Stimulated activated CD4-positive, alpha-beta T cell treated with anti-CD3 and anti-CD28 coated beads, Interleukin-1b, Interleukin-23, amount 100 ng/mL, for 4 hours (primary cell): ENCODE results near the gene TSPAN13.

Experiments used
- DNase-seq, 2 donors: peaks; one replicate each; pipeline ENCODE4 v3.0.0-alpha.2; 2020; ENCODE audit warnings: low read depth in 2 of 2

TSPAN13 gene

DNA sequence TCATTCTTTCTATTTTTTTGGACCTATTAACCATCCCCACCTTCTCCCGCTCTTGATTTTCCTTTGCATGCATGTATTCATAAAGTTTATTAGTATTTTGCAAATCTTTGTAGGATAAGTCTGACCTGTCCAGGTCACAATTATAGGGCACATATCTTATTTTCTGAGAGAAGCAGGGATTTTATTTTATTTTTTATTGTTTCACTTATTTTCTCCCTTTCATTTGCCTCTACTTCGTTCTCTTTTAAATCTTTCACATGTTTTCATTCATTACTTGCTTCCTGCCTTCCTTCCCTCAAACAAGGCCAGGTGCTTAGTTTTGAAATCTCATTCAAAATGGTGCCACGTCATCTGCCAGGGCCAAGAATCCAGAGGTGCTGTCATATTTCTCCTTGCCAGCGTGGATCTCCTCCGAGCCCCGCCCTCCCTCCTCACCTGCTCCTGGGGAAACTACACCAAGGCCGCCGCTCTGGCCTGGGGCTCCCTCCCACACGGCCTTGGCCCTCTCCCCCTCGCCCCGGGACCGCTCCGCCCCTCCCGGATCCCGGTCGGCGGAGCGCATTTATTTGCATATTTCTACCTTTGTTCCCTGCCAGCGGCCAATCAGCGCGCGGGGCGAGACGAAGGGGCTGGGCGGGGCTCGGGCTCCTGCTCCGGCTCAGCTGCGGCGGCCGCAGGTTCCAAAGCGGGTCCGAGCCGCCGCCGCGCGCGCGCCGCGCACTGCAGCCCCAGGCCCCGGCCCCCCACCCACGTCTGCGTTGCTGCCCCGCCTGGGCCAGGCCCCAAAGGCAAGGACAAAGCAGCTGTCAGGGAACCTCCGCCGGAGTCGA is at the start of gene TSPAN13:
TSS of gene TSPAN13 (plus strand) at position 654 of the 830 bp plus-strand sequence. CDS start 213 bp downstream, outside the sequence.
- DNase-seq = peak; percentile 24 to 44

DNA sequence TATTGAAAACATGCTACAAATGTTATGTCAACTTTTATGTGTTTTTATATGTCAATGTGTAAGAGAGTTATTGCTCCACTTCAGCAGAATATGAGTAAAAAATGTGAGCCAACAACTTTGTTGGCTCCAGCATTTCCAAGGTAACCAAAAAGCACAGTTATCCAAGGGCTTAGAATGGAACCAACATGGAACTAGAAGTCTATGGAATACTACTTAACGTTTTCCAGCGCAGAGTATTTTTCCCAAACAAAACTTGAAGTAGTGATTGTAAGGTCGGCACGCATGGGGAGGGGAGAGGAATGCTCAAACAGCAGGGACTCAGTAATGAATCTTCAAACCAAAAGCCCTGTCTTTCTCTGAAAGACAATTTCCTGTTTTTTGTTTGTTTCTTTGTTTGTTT is 45.0 kb upstream of the TSPAN13 start:
- DNase-seq = no peak

DNA sequence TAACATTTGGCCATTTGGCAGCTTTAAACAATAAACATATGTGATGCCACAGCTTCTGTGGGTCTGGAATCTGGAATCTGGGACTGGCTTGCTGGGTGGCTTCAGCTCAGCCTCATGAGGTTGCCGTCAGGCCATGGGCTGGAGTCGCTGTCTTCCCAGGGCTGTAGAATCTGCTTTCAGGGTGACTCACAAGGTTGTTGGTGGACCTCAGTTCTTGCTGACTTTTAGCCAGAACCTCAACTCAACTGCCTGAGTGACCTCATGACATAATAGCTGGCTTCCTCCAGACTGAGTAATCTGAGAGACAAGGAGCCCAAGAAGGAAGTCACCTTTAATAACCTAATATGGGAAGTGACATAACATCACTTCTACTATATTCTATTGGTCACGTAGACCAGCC is 44.6 kb upstream of the TSPAN13 start:
- no peak for DNase-seq

DNA sequence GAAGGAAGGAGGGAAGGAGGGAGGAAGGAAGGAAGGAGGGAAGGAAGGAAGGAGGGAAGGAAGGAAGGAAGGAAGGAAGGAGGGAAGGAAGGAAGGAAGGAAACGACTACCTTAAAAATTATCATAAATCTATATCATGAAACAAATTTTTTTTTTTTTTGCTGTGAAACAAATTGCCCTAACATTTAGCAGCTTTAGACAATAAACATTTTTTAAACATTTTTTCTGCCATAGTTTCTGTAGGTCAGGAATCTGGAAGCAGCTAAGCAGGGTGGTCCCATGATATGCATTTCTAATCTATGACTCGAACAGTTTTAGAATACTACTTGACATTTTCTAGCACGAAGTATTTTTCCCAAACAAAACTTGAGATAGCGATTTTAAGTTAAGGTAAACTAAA is 42.9 kb upstream of the TSPAN13 start:
- no peak for DNase-seq

DNA sequence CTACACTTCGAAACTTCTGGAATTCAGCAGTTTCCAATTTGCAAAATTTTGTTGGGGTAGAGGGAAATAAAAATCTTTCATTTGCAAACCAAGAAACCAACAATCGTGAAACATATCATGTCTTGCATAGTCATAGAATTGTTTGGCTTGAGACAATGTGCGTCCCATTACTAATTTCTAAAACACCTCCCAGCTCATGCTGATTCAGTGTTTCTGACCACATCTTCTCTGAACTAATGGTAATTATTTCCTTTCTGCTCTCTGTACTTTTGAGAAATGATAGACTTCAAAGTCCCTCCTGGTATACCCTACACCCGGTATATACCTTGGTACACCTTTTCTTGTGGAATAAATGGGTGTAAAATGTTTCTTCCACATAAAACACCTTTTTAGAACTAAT is 41.8 kb upstream of the TSPAN13 start:
- DNase-seq = no peak

GRCh38 chr7:16712916-16713315 is 40.6 kb upstream of the TSPAN13 start:
- DNase-seq = no peak

- DNase-seq = no peak
Measured at GRCh38 chr7:16715928-16716327, 37.6 kb upstream of the TSPAN13 start.

DNA sequence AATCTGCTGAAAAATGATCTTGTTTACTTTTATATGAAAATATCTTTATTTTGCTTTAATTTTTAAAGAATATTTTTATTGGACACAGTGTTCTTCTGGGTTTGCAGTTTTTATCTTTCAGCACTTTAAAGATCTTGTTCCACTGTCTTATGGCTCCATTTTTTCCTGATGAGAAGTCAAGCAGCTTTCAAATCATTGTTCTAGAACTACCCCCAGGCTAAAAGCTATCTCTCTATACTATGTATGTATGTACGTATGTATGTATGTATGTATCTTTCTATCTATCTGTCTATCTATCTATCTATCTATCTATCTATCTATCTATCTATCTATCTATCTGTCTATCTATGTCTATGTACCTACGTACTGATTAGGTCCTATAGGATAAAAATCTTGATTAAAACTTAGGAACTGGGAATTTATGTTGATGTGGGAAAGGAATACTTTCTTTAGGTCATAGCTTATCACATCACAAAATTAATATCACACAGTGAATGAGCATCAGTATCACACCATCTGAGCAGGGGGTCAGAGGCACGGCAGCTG is 35.4 kb upstream of the TSPAN13 start:
- DNase-seq = no peak

- no peak for DNase-seq
Measured at GRCh38 chr7:16719699-16720098, 33.9 kb upstream of the TSPAN13 start.

DNA sequence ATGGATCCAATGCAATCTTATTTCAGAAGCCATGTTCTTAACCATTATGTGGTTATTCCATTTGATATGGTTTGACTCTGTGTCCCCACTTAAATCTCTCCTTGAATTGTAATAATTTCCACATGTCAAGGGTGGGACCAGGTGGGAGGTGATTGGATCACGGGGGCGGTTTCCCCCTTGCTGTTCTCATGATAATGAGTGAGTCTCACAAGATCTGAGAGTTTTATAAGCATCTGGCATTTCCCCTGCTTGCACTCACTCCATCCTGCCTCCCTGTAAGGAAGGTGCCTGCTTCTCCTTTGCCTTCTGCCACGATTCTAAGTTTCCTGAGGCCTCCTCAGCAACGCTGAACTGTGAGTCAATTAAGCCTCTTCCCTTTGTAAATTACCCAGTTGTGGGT is 32.0 kb upstream of the TSPAN13 start:
- DNase-seq = no peak

- no peak for DNase-seq
Measured at GRCh38 chr7:16724344-16724743, 29.2 kb upstream of the TSPAN13 start.

DNA sequence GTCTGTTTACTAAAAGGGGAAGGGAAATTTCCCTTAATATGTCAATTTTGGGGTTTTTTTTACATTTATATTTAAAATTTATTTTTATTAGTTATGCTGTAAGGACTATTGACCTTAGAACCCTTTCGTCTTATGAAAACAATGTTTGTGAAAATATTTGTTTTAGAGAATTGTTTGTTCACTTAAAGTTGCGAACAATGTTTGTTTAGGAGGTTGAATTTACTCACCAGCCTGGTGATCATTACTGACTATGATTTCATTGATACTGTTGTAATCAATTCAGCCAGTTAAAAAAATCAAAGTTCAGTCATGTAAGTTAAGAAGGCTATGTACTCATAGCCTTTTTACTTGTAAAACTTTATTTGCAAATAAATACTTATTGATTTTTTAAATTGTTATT is 27.4 kb upstream of the TSPAN13 start:
- DNase-seq = no peak

DNA sequence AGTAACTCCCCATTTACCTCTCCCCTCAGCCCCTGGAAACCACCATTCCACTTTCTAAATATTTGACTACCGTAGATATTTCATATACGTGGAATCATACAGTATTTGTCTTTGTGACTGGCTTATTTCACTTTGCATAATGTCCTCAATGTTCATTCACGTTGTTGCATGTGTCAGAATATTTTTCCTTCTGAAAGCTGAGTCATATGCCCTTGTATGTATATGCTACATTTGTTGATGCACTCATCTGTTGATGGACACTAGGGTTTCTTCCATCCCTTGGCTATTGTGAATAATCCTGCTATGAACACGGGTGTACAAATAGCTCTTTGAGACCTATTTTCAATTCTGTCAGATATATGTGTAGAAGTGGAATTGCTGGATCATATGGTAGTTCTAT is 25.8 kb upstream of the TSPAN13 start:
- DNase-seq = no peak

GRCh38 chr7:16728811-16729210 is 24.7 kb upstream of the TSPAN13 start:
- DNase-seq = no peak

DNA sequence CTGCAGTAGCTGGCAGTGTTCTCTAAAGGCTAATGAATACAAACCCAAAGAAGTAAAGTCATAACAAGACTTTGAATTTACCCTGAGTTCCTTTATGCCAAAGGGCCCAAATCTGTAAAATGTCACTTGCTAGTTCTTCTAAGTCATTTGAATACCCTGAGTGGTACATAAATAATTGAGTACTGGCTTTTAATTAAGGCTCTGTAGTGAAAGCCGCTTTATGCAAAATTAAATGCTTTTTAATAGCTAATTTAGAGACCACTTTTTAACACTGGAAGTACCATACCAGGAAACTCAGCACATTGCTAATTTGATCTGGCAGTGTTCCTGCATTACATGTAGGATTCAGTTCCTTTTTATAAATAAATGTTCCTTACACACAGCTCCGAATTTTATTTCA is 24.0 kb upstream of the TSPAN13 start:
- no peak for DNase-seq

DNA sequence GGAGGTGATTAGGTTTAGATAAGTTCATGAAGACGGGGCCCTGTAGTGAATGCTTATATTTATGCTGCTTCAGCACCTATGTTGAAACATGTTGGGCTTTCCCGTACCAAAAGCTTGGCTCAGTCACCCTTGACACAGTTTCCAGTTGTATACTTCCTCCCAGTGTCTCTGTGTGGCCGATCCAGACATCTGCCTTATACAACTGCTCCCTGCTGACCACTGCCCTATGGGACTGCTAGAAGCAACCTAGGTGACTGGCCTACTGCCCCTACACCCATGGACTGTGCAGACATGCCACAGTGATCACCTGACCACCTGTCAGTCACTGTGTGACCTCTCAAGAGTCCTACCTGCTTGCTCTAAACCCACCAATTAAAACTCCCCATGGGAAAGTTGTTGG is 22.6 kb upstream of the TSPAN13 start:
- DNase-seq = no peak

DNA sequence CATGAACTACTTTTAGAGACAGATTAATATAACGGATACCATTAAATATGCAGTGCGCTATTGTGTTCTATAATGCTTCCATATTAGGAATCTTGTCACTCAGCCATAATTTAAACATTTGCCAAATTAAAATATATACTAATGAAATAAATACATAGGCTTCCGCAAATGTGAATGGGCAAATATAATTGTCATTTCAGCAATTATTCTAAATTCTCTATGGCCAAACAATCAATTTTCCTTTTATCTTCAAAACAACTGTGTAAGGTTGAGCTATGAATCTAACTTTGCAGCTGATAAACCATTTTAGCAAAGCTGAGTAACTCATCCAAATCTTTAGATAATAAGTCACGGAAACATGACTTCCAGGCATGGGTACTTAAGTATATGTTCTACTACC is 20.7 kb upstream of the TSPAN13 start:
- no peak for DNase-seq

- no peak for DNase-seq
Measured at GRCh38 chr7:16734148-16734726, 19.3 kb upstream of the TSPAN13 start.

- DNase-seq = no peak
Measured at GRCh38 chr7:16735020-16735419, 18.5 kb upstream of the TSPAN13 start.

GRCh38 chr7:16738011-16738688 is 15.4 kb upstream of the TSPAN13 start:
- no peak for DNase-seq

DNA sequence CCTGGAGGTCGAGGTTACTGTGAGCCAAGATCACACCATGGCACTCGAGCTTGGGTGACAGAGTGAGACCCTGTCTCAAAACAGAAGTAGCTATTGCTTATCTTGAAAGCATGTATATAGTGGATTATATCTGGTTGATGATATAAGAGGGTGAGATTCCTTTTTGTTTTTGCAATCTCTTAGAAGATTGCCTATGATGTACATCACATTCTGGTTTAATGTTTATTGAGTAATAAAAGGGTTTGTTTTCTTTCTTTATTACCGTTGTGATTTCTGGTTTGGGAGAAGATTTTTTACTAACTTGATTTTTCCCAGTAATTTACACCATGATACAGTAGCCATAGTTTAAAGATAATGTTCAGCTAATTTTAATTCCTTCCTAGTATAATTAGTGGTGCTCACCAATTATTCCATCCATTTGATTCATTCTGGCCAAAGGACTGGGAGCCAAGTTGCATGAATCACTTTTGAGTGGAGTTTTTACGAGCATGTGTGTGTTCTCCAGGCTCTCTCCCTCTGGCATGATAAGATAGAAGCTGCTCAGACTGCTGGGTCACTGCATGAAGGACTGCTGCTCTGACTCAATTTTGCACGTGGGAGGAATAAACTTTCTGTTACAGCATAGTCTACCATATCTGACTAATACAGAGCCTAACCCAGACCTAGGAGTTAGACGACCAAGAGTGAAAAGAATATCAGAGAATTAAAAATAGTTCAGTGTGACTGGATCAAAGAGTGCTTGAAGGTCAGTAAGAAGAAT is 13.5 kb upstream of the TSPAN13 start:
- DNase-seq = no peak

DNA sequence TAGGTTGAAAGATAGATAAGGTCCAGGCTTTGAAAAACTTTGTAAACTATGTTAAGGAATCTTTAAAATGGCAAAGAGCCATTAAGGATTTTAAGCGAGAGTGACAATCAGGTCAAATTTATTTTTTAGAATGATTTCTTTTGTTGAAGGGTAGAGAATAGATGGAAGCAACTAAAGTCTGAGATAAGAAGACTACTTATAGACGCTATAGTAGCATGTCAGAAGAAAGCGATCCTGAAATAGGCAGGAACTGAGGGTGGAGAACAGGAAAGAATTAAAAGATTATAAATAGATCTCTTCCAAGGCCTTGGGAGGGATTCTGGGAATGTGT is 13.0 kb upstream of the TSPAN13 start:
- no peak for DNase-seq
